Measurements from ENCODE around the gene RBM12. TPM values are rescaled to one million over a fixed set of nuclear protein-coding genes. Genes with fewer than 3 reads are reported as not detected.

RBM12 gene
- total and polyA plus RNA-seq, 8 donors = 6.2 to 46.7 (median 23.9) TPM

DNA sequence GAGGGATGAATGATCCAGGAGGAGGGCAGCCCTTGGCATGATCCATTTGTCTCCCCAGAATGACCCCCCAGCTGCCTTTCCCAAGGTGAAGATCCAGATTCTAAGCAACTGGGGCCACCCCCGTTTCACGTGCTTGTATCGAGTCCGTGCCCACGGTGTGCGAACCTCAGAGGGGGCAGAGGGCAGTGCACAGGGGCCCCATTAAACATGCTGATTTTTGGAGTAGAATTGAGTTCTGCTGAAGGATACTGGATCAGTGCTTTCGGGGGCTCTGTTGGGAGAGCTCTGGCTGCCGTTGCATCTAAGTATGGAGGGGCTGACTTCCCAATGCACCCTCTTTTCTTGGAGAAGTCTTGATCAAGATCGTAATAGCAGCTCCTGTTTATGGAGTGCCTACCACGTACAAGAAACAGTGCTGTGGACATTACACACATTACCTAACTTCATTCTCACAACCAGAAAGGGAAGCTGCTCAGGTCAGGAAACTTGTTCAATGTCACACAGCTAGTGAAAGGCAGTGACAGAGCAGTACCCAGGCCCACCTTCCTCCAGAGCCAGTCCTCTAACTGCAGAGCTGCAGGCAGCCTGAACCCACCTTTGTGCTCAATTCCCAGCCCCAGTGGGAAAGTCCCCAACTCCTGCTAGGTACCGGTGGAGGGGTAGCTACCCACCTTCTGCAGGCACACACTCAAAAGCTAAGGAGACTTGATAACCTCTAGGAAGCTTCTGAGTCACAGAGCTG is 43.7 kb downstream of the RBM12 start:
- 94 to 95% methylated on average over 11 of the region's 11 CpGs for WGBS, 2 donors
- H3K36me3 ChIP-seq = peaks cover 0 to 7% (median 0%) of the 10 kb centered on the region in 3 donors
- H3K4me3 ChIP-seq = no peak overlapping the region
- H3K27me3 ChIP-seq = no peaks in the 10 kb centered on the region
- DNase-seq (no peak), FAIRE-seq (no peak), ATAC-seq (no peak)
- TF ChIP-seq, protein P1, sequence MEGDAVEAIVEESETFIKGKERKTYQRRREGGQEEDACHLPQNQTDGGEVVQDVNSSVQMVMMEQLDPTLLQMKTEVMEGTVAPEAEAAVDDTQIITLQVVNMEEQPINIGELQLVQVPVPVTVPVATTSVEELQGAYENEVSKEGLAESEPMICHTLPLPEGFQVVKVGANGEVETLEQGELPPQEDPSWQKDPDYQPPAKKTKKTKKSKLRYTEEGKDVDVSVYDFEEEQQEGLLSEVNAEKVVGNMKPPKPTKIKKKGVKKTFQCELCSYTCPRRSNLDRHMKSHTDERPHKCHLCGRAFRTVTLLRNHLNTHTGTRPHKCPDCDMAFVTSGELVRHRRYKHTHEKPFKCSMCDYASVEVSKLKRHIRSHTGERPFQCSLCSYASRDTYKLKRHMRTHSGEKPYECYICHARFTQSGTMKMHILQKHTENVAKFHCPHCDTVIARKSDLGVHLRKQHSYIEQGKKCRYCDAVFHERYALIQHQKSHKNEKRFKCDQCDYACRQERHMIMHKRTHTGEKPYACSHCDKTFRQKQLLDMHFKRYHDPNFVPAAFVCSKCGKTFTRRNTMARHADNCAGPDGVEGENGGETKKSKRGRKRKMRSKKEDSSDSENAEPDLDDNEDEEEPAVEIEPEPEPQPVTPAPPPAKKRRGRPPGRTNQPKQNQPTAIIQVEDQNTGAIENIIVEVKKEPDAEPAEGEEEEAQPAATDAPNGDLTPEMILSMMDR (IDR thresholded peaks at IDR 0.05) = no peak
- no peak overlapping the region for H3K27ac ChIP-seq
- no peaks in the 10 kb centered on the region for H3K9me3 ChIP-seq
- intact Hi-C loops (cut with DNase I) = no loop called here
- H3K4me1 ChIP-seq = peaks cover 3 to 8% (median 7%) of the 10 kb centered on the region in 3 donors

DNA sequence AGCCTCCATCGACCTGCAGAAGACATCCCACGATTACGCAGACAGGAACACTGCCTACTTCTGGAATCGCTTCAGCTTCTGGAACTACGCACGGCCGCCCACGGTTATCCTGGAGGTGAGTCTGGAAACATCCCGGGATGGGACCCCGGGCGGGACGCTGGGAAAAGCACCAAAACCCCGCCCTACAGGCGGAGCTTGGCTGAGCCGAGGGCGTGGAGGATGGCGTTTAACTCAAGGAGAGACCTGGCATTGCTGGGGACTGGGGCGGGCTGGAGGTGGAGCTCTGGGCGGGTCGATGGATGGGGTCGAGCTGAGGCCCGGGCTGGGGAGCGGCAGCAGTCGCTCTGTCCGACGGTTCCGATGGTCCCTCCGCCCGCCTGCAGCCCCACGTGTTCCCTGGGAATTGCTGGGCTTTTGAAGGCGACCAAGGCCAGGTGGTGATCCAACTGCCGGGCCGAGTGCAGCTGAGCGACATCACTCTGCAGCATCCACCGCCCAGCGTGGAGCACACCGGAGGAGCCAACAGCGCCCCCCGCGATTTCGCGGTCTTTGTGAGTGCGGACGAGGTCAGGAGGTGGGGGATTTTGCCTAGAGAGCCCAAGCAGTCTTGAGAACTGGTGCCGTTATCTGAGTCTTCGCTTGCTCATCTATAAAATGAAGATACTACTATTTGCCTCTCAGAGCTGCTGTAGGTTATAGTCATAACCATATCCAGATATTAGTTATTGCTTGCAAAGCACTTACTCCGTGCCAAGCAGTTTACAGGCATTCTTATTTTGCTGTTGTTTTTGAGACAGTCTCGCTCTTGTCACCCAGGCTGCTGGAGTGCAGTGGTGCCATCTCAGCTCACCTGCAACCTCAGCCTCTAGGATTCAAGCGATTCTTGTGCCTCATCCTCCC is 45.3 kb downstream of the RBM12 start:
- peaks cover 3 to 10% (median 7%) of the 10 kb centered on the region in 3 donors for H3K4me1 ChIP-seq
- FAIRE-seq (no peak), ATAC-seq (peak; percentile 18 to 57 (median 50)), DNase-seq (peak; percentile 81 to 93 (median 83))
- TF ChIP-seq, protein P1 (IDR thresholded peaks at IDR 0.05) = no peak
- H3K36me3 ChIP-seq = no peaks in the 10 kb centered on the region
- 8 to 10% methylated on average over 37 to 49 of the region's 49 CpGs for WGBS, 2 donors
- intact Hi-C loops (cut with DNase I) = no loop called here
- H3K9me3 ChIP-seq = no peaks in the 10 kb centered on the region
- no peaks in the 10 kb centered on the region for H3K27me3 ChIP-seq
- H3K27ac ChIP-seq = no peak overlapping the region
- peak overlapping the region in 3 of 4 donors; percentile 3 to 53 (median 36) for H3K4me3 ChIP-seq

DNA sequence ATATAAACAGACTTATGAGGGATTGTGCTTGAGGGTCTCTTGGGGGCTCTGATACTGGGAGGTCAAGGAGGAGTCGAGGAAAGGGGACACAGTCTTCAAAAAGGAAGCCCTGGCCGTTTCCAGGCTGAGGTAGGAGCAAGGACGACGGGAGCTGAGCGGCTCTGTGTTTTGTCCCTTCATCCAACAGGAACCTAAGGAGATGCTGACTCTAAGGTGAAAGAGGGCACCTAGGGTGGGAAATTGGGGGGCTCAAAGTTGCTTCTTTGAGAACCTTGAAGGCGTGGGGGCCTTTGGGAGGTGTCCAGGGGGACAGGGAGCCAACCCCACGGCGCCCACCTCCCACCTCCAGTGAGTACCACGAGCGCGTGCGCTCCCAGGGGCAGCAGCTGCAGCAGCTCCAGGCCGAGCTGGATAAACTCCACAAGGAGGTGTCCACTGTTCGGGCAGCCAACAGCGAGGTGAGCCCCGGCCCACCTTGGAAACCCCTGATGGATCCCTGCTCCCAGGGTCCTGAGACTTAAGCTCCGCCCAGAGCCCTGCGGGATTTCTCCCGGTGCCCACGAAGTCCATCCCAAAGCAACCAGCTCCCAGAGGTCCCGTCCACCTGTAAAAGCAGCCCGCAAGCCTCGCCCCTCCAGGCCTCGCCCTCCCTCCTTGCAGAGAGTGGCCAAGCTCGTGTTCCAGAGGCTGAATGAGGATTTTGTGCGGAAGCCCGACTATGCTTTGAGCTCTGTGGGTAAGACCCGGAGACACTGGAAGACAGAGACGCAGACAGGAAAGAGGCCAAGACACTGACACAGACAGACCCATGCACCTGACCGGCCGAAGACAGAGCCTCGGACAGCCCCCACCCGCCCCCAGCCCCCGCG is 46.2 kb downstream of the RBM12 start:
- H3K4me1 ChIP-seq = peaks cover 3 to 10% (median 7%) of the 10 kb centered on the region in 3 donors
- H3K27ac ChIP-seq = peak overlapping the region in 1 of 4 donors; percentile 8
- DNase-seq (peak in 4 of 6 donors; percentile 42 to 86 (median 54)), ATAC-seq (no peak), FAIRE-seq (no peak)
- no peaks in the 10 kb centered on the region for H3K36me3 ChIP-seq
- TF ChIP-seq, protein P1 (IDR thresholded peaks at IDR 0.05) = no peak
- 8 to 16% methylated on average over 30 to 35 of the region's 35 CpGs for WGBS, 2 donors
- H3K9me3 ChIP-seq = no peaks in the 10 kb centered on the region
- intact Hi-C loops (cut with DNase I) = no loop called here
- peak overlapping the region; percentile 5 to 53 (median 32) for H3K4me3 ChIP-seq
- no peaks in the 10 kb centered on the region for H3K27me3 ChIP-seq

- 5 to 9% methylated on average over 22 of the region's 22 CpGs for WGBS, 2 donors
- intact Hi-C loops (cut with DNase I) = no loop called here
- TF ChIP-seq, protein P1 (IDR thresholded peaks at IDR 0.05) = peak in 2 of 4 donors; percentile 20 to 32
- DNase-seq = peak; percentile 59 to 86 (median 72)
- peak overlapping the region; percentile 67 to 89 (median 80) for H3K27ac ChIP-seq
- H3K27me3 ChIP-seq = no peaks in the 10 kb centered on the region
- H3K9me3 ChIP-seq = no peaks in the 10 kb centered on the region
- ATAC-seq = peak; percentile 16 to 38 (median 31)
- no peaks in the 10 kb centered on the region for H3K36me3 ChIP-seq
- peak overlapping the region; percentile 12 to 53 (median 32) for H3K4me3 ChIP-seq
- peaks cover 3 to 10% (median 7%) of the 10 kb centered on the region in 3 donors for H3K4me1 ChIP-seq
- no peak for FAIRE-seq
Measured at GRCh38 chr20:35617397-35618262, 47.1 kb downstream of the RBM12 start.

All from pancreas (tissue), 10 donors.